ENCODE data around the gene SDCCAG8.

SDCCAG8 gene

DNA sequence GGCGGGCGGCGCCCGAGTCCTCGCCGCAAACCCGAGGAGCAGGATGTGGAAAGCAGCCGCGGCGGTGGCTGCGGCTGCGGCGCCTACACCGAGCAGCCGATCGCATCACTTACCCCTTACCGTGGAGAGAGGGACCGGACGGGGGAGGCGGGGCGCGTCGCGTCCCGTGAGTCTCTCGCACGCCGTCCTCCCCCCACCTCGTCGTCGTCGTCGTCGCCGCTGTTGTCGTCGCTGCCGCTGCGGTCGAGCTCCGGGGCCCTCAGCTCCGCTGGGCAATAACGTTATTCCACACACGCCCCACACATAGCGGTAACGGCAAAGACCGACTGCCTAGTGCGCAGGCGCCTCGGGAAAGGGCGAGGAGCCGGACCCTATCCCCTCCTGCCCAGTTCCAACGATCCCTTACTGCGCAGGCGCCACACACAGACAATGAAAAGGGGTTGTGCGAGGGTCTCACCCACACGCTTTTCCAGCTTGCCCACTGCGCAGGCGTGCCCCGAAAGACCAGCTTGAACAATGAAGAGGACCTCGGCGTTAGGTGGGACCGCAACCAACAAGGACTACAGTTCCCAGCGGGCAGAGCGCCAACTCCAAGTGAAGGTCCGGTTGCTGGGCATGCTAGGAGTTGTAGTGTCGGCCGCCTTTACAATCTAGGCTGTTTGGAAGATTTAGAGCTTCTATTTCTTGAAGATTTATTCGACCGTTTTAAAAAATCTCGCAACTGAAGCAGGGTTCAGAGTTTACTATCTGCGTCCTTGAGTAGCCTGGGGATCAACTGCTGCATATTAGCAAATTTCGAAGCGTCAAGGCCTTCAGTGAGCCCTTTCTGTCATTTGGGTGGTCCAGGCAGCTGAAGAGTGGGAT is 682 bp upstream of the SDCCAG8 start, which contains the start of gene CEP170:
CEP170 (minus strand) TSS at position 355 of the 864 bp plus-strand sequence. CDS start 30,001 bp downstream, outside the sequence.
- DNase-seq: peak; percentile 93

DNA sequence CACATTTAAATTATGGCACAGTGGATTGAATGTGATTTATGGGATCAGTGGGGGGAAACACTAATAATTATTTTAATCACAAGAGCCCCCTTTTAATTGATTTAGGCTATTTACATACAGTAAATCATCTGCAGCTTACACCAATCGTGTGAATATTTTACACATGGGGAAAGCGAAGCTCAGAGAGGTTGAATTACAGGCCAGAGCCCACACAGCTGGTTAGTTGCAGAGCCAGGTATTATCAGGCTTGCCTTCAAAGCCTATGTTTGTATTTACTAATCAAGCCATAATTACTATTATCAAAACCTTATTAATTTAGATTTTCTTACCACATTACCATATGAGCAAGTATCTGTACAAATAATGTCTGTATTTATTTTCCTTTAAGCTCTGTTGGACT is 749 bp downstream of the SDCCAG8 start:
- no peak for DNase-seq

DNA sequence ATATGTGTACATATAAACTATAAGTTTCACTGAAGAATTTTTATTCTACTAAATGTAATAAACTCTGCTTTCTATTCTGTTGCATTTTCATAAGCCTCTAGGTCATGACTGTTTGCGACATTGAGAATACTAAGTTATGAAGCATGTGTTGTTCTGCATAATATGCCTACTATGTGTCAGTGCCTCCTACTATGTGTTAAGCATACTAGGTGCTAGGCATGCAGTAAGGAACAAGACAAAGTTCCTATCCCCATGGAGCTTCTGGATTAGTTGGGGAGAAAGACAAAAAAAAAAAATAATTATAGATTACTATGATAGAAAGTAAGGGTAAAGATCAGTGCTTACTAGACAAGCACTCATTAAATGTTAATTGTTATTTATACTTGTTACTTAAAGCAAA is 1.3 kb downstream of the SDCCAG8 start:
- no peak for DNase-seq

DNA sequence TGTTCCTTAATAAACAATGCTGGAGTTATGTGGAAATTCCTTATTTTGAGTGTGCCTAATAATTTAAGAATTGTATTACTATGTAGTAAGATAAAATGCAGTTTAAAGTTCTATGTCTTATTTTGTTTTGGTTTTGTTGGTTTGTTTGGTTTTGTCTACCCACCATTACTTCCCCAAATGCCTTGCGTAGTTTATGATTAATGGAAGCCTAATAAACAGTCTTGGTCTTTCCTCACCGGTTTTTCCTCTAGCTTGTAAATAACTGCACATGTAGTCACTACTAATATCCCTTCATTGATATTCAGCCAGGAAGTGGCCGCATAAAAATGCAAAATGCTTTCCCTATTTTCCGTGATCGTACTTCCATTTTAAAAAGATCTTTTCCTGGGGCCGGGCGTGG is 2.9 kb downstream of the SDCCAG8 start:
- DNase-seq: no peak

DNA sequence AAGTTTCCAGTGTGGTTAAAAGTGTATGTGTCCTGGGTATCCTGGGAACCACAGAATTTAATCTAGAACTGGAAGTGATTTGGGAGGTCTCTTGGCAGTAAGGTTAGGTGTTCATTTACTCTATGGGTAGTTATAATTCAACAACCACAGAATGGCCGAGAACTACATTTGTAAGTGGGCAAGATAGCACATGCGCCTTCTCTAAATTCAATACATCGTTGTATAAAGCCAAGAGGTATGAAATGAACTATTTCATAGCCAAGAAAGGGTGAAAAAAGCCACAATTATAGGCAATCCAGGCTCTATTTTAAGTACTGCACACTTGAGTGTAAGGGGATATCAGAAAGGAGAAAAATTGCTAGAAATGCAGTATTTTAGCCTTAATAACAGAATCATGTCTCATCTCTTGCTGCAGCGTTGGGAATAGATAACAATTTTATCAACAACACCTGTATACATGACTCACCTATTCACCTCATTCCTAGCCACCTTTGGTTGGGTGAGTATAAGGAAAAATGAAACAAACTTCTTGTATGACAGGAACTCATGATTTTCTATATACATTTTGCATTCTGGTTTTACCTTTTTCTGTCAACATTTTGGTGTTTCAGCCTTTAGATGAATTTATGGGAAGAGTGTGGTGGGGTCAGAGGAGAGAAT is 4.5 kb downstream of the SDCCAG8 start:
- DNase-seq: no peak

DNA sequence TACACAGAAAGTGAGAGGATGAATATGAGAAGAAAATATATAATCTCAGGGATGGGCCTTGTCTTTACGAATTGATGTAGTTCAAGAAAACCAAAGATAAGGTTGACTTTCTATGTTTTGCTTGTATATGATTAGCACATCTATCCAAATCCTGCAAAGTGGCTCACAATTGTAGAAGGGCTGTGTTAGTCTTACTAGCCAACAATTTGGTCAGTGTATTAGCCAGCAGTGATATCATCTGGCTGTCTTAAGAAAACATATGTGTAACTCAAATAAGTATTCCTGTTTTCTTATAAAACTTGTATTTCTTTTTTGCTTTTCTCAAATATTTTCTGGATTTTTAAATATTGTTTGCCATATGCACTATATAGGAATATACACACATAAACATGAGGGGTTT is 5.5 kb downstream of the SDCCAG8 start:
- DNase-seq: no peak

DNA sequence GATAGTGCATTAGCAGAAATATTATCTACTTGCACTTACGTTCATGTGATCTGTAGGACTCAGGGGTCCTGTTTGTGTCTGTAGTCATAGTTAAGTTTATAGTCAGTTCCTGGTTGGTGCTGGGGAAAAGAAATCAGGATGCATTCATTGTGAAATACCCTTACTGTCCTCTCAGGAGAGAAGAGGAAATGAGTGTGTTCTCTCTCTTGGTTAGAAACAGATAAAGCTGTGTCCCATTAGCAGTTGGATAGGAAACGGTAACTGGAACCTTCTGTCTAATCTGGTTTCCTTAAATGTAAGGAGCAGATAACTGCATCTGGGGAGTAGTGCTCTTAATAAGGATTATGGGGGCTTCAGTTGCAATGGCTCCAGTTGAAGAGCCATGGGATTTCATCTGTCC is 8.9 kb downstream of the SDCCAG8 start:
- DNase-seq: peak; percentile 42

DNA sequence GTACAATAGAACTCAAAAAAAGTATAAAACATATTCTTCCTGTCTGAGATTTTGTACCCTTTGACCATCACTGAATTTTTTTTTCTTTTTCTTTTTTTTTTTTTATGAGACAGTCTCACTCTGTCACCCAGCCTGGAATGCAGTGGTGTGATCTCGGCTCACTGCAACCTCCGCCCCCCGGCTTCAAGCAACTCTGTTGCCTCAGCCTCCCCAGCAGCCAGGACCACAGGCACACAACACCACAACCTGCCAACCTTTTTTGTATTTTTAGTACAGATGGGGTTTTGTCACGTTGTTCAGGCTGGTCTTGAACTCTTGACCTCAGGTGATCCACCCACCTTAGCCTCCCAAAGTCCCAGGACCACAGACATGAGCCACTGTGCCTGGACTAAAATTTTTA is 10.4 kb downstream of the SDCCAG8 start:
- DNase-seq: no peak

DNA sequence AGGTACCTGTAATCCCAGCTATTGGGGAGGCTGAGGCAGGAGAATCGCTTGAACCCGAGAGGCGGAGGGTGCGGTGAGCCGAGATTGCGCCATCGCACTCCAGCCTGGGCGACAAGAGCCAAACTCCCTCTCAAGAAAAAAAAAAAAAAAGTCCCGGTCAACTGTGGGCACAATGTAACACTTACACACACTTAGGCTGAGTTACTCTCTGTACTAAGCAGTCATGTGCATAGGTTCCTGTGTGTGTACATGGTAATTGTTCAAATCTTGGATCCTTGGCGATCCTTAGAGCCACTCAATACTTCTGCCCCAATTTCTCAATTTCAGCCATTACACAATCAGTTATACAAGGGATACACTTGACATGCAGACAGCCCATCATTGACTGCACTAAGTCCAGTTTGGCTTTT is 11.6 kb downstream of the SDCCAG8 start:
- no peak for DNase-seq

DNA sequence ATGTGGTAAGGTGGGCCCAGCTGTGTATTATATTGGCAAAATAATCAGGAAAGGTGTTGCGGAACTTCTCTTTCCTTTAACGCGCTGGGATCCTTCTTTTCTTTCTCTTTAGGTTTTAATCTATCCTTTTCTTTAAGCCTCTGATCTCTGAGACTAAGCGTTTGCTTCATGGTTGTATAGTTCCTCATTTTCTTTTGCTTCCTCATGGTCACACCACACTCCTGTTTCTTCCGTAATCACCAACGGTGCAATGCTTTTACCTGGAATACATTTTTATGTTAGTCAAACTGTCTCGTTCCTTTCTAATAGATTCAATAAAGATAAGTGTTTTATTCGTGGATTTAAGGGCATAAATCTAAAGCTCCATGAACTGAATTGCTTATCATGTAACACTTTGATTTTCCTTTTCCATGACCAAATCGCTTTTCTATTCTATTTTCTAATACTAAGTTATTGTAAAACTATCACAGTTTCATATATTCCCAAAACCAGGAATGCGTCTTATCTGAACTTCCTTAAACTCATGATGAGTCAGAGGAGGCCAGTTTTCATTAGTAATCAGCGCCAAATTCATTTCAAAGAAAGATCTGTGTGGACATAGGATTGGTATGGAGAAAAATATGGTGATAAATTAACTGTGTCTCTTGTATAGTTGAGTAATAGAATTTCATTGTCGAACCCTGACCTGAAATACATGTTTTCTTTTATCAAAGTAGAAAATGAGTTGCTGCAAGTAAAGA is 12.2 kb downstream of the SDCCAG8 start:
- no peak for DNase-seq

DNA sequence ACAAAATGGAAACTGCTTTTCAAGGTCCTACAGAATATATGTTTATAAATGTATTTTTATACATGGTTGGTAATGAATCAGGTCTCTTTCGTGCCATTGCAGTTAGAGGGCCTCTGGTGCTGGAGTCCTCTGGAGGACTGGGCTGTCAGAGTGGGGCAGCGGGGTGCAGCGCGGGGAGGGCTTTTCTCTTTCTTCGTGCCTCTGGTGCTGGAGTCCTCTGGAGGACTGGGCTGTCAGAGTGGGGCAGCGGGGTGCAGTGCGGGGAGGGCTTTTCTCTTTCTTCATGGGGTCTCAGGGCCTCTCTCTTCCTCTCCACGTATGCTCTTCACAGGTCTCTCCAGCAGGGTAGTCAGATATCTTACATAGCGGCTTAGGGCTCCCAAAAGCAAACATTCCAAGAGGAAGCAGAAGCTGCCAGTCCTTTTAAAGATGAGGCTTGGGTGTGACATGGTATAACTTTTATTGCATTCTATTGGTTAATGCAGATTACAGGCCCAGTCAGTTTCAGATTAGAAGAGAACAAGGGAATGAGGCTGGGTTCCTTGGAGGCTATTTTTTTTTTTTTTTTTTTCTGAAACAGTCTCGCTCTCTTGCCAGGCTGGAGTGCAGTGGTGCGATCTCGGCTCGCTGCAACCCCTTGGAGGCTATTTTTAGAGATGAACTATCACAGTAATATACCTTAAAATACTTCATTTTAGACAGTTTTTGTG is 13.1 kb downstream of the SDCCAG8 start:
- no peak for DNase-seq

DNA sequence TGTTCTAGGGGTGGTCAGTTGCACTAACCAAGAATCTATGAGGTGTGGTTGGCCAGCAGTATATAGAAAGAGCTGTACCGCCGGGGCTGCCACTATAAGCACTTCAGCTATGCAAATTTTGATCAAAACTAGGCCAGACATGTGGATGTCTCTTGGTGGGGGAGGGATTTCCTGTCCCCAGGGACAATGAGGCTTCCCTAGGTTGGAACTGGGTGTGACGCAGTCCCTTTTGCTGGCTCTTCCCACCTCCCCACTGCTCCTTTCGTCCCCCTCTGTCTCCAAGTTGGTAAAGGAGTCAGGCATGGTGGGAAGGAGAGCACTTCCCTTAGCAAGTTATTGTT is 13.6 kb downstream of the SDCCAG8 start:
- DNase-seq: no peak

DNA sequence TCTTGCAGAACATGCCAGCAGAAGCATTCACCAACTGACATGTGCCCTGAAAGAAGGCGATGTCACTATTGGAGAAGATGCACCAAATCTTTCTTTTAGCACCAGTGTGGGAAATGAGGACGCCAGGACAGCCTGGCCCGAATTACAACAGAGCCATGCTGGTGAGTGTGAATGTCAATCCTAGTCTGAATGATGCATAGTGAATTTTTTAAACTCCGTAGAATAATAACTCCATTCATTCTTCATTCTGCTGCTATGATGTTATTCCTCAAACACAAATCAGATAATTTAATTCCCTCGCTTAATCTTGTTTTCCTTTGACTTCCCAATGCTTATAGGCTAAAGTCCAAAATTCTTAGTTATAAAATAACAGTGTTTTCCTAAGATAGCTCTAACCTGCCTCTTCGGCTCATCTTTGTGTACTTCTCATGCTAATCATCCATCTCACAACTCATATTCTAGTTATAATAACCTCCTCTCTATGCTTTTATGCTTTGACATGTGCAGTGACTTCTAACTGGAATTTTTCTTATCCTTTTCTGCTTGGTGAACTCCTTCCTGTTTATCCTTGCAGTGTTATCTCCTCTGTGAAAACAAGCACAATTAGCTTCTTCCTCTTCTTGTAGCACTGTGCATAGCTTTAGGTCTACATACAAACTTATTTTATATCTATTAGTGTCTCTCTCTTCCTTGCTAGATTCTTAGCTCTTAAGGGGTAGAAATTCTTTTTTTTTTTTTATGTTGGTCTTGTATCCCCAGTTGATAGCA is 14.4 kb downstream of the SDCCAG8 start:
- no peak for DNase-seq

DNA sequence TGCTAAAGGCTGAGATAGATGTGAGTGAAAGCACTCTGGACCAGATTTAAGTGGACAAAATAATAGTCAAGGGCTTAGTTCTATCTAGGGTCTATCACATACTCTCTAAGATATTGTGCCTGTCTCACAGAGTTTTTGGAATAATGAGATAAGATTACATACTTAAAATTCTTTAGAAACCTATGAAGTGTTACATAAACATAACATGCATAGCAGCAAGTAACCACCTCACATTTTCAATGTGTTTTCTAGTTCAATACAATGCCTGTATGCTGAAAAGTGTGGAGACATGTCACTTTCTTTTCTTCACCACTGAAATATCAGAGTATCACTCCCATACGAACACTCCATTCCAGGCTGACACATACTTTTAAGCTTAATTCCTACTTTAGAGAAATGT is 16.2 kb downstream of the SDCCAG8 start:
- no peak for DNase-seq

DNA sequence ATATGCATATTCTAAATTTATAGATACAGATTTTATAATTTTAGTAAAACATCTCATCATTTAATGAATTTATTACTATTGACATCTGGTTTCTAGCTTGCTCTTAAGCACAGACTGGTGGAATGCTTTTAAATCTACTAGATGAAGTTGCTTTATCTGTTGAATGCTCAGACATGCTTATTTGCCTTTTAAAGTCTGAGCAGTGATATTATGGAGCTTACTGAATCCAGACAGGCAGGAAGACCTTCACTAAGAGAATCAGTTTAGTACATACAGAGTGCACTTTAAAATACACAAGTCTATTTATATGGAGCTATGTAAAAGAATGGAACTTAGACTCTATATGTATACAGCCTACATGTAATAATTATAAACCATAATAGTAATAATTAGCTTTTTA is 16.6 kb downstream of the SDCCAG8 start:
- DNase-seq: no peak

DNA sequence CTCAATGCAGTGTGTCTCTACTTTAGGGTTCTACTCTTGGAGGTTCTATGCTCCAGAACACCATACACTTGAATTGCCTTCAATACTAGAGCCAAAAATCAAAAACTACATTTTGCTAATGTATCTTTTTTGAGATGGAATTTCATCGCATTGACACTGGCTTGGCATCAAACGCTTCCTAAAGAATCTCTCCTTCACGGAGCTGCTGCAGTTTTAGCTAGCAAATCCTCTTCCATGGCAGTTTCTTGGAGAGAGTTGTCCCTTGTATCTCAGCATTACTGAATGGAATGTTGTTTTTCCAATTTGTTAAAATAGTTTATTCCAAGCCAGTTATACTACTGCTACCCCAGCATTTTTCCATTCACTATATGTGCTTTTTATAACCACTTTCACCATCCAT is 17.7 kb downstream of the SDCCAG8 start:
- DNase-seq: no peak

DNA sequence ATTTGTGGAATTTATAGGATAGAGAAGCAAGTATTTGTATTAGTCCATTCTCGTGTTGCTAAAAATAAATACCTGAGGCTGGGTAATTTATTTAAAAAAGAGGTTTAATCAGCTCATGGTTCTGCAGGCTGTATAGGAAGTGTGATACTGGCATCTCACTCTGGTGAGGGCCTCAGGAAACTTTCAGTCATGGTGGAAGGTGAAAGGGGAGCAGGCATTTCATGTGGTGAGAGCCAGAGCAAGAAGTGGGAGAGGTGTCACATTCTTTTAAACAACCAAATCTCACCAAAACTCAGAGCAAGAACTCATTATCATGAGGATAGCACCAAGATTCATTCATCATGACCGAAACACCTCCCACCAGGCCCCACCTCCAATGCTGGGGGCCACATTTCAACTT is 18.1 kb downstream of the SDCCAG8 start:
- DNase-seq: no peak

DNA sequence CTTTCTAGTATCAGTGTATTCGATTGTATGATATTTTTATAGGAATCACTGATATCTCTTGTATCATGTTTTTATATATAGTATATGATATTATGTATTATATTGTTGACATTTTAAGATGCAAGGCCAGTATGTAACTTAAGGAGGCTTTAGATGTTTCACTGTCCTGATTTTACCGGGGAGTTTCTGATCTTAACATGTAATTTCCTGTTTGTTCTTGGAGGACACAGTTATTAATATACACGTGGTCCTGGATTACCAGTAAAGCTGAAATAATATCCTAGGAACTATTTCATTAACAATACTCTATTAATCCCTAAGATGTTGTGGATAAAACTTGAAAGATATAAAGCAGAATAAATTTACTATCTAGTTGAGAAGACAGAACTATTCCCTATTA is 19.5 kb downstream of the SDCCAG8 start:
- no peak for DNase-seq

DNA sequence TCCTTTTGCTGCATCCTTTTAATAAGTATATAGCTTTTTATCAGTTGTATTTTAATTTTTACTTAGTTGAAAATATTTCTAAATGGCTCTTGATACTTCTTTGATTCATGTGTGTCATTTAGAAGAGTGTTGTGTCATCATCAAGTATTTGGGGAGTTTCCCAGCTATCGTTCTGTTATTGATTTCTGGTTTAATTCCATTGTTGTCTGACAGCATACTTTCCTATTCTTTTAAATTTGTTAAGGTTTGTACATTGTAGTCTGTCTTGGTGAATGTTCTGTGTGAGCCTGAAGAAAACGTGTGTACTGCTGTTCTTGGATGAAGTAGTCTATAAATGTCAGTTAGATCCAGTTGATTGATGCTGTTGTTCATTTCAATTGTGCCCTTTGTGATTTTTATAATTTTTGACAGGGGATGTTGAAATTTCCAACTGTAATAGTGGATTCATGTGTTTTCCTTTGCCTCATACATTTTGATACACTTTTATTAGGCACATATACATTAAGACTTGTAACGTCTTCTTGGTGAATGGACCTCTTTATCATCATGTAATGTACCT is 24.8 kb downstream of the SDCCAG8 start:
- no peak for DNase-seq

DNA sequence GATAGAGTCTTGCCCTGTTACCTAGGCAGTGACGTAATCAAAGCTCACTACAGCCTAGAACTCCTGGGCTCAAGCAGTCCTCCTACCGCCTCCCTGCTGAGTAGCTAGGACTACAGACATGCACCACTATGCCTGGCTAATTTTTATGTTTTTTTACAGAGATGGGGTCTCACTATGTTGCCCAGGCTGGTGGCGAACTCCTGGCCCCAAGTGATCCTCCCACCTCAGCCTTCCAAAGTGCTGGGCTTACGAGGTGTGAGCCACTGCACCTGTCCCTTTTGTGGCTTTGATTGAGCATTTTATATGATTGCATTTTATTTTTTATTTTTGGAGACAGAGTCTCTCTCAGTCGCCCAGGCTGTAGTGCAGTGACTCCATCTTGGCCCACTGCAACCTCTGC is 25.8 kb downstream of the SDCCAG8 start:
- DNase-seq: no peak

DNA sequence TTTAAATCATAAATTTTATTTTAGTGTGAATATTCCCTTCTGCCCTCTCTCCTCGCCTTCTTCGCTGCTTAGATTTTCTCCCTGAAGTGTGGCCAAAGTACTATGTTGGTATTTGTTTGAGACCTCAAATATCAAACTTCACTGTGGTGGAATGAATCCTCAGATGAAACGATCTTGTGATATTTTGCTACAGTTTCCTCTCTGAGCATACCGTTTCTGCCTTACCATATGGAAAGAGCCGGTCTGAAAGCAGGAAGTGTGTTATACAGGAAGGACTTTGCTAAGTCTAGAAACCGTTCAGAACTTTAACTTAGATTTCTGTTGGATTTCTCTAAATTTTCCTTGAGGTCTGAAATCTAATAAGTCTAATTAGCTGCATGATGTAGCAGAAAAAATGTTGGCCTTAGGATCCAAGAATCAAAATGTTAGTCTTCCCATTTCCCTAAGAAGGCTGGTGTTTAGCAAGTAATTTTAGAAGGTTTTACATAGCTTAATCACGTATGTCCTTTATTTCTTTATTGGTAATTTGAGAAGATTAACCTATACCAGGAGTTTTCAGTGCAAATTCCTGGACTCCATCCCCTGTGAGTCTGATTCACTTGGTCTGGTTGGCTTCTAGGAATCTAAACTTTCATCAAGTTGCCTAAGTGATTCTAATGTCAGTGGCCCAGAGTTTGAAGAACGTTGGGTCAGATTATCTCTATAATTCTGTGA is 30.7 kb downstream of the SDCCAG8 start:
- DNase-seq: peak; percentile 25

DNA sequence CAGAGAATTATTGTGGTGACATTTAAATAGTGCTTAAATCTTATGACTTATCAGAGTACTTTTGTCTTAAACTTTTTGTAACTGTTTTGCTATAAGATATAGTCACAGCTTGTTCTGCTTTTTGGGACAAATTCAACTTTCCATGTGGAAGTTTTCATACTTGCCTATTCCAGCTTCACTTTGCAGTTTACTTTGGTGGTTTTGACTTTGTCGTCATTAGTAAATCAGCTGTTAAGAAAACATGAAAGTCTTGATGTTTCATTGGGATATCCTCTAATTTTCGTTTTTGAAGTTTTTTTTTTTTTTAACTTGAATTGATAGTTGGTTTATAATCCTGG is 31.3 kb downstream of the SDCCAG8 start:
- DNase-seq: no peak
